HepG2 (cell line): Measurements from ENCODE around the gene SEC14L5. TPM values are rescaled to one million over a fixed set of nuclear protein-coding genes. Genes with fewer than 3 reads are reported as not detected.

Experiments used
- CREB3 ChIP-seq: sonication (generic); formaldehyde crosslinking; IDR thresholded peaks from 2 replicates; pipeline ENCODE4 v1.5.0; 2020; ENCODE audit warnings: missing genetic modification reagents
- GATAD1 ChIP-seq: IDR thresholded peaks from 2 replicates; pipeline ENCODE4 v1.6.1; 2016; ENCODE audit warnings: missing genetic modification reagents, missing compliant biosample characterization
- JDP2 ChIP-seq: sonication (generic); formaldehyde crosslinking; IDR thresholded peaks from 2 replicates; pipeline ENCODE4 v1.8.1; 2022; ENCODE audit warnings: missing genetic modification reagents, borderline replicate concordance
- JUNB ChIP-seq: sonication (generic); formaldehyde crosslinking; IDR thresholded peaks from 2 replicates; pipeline ENCODE4 v1.8.0; 2022; ENCODE audit warnings: missing genetic modification reagents, mild to moderate bottlenecking, borderline replicate concordance
- RNF219 ChIP-seq: sonication (generic); formaldehyde crosslinking; IDR thresholded peaks from 2 replicates; pipeline ENCODE4 v1.5.0; 2020; ENCODE audit warnings: mild to moderate bottlenecking, missing genetic modification reagents
- SATB2 ChIP-seq: sonication (generic); formaldehyde crosslinking; IDR thresholded peaks from 2 replicates; pipeline ENCODE4 v1.5.0; 2020; ENCODE audit warnings: missing genetic modification reagents
- SIN3B ChIP-seq: fragments of 150-350 bp; IDR thresholded peaks from 2 replicates; pipeline ENCODE4 v1.6.1; 2014; ENCODE audit warnings: low read length
- SIX1 ChIP-seq: sonication (generic); formaldehyde crosslinking; IDR thresholded peaks from 2 replicates; pipeline ENCODE4 v1.4.0; 2020; ENCODE audit warnings: missing genetic modification reagents, borderline replicate concordance
- THAP8 ChIP-seq: sonication (generic); formaldehyde crosslinking; IDR thresholded peaks from 2 replicates; pipeline ENCODE4 v1.5.1; 2020; ENCODE audit warnings: missing genetic modification reagents, mild to moderate bottlenecking, borderline replicate concordance
- XRCC5 ChIP-seq: fragments of 200-400 bp; formaldehyde crosslinking; optimal IDR thresholded peaks from 2 replicates; pipeline ENCODE3; 2017; ENCODE audit warnings: mild to moderate bottlenecking, low read length
- ZBTB25 ChIP-seq: IDR thresholded peaks from 2 replicates; pipeline ENCODE4 v1.6.1; 2018; ENCODE audit warnings: missing genetic modification reagents
- ZNF317 ChIP-seq: sonication (generic); formaldehyde crosslinking; IDR thresholded peaks from 2 replicates; pipeline ENCODE4 v1.5.0; 2020; ENCODE audit warnings: mild to moderate bottlenecking, missing genetic modification reagents
- ZNF609 ChIP-seq: sonication (generic); formaldehyde crosslinking; IDR thresholded peaks from 2 replicates; pipeline ENCODE4 v1.4.0; 2020; ENCODE audit warnings: mild to moderate bottlenecking, missing genetic modification reagents, borderline replicate concordance
- ZSCAN30 ChIP-seq: sonication (generic); formaldehyde crosslinking; IDR thresholded peaks from 2 replicates; pipeline ENCODE4 v1.5.0; 2020; ENCODE audit warnings: mild to moderate bottlenecking, missing genetic modification reagents
- ZUFSP ChIP-seq: sonication (generic); formaldehyde crosslinking; IDR thresholded peaks from 2 replicates; pipeline ENCODE4 v1.9.0; 2021; ENCODE audit warnings: missing genetic modification reagents, mild to moderate bottlenecking, borderline replicate concordance
- polyA plus RNA-seq, 8 experiments: library from polyadenylated mRNA; depleted of rRNA in 3 of 8; stranded (reverse) in 7 of 8; unstranded in 1 of 8; fragments of >200 nt; fragmentation: Illumina TruSeq in 4 of 8; extraction: Trizol in 4 of 8; gene quantifications; 2 replicates each; pipeline versions ENCODE4 v1.2.1 to v1.2.3, GENCODE V29; 2011 to 2016; ENCODE audit warnings: low read depth in 4 of 8, missing spikeins in 1 of 8, mixed read lengths in 1 of 8; ENCODE audit not compliant: insufficient read depth in 1 of 8
- total RNA-seq, 5 experiments: library from RNA; depleted of rRNA; stranded (reverse); fragments of >200 nt; fragmentation: Illumina TruSeq; extraction: Trizol; gene quantifications; 2 replicates each; pipeline ENCODE4 v1.2.3, GENCODE V29; 2016; ENCODE audit warnings: low read depth in 1 of 5

Gene SEC14L5
- total and polyA plus RNA-seq, 2 of the 13 experiments (the other 11 are each of a cell fraction or from before 2014, with no cell fraction given): 0.40 to 0.42 TPM

- TF ChIP-seq ZNF609 (CRISPR knock-in tag) (0 out of 2 replicates have a peak, but pooled peaks have one; percentile 54), THAP8 (CRISPR knock-in tag) (no peak), SIN3B (no peak), SATB2 (CRISPR knock-in tag) (no peak), ZBTB25 (CRISPR knock-in tag) (no peak), RNF219 (CRISPR knock-in tag) (no peak), XRCC5 (no peak), ZUFSP (CRISPR knock-in tag) (no peak), JDP2 (CRISPR knock-in tag) (no peak), ZNF317 (CRISPR knock-in tag) (0 out of 2 replicates have a peak, but pooled peaks have one; percentile 48), SIX1 (CRISPR knock-in tag) (no peak), GATAD1 (CRISPR knock-in tag) (no peak; the same call in none of the 2 replicates), CREB3 (CRISPR knock-in tag) (no peak), JUNB (CRISPR knock-in tag) (no peak), ZSCAN30 (no peak)
Measured at GRCh38 chr16:5032748-5033167, 74.6 kb downstream of the SEC14L5 start (continued).
